ENCODE results near the gene ZDHHC14. TPM values are rescaled to one million over a fixed set of nuclear protein-coding genes. Genes with fewer than 3 reads are reported as not detected.

Gene ZDHHC14
- total RNA-seq, 1 donor from 2014 or later = 9.3 TPM

DNA sequence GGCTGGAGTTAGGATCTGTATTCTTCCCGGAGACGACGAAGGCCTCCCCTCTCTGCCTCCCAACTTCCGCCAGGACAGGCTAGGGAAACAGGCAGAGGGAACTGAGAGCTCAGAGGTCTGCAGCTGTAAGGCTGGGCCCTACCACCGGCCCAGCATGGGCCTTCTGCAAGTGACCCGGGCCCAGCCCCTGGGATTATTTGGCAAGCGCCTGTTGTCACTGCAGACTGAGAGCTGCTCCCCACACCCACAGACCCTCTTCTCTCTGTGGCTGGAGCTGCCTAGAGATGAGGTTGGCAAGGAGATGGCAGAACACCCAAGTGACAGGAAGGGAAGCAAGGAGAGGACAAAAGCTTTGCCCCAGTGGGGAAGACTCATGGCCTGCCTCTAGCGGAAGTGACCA lies 212.6 kb downstream of the ZDHHC14 start:
- H3K4me3 ChIP-seq = no peak overlapping the region
- DNase-seq (no peak), ATAC-seq (no peak)
- no peaks in the 10 kb centered on the region for H3K27me3 ChIP-seq (ENCODE audit: low read depth)
- H3K4me1 ChIP-seq = peaks cover 18% of the 10 kb centered on the region
- no peak overlapping the region for H3K27ac ChIP-seq
- H3K36me3 ChIP-seq = no peaks in the 10 kb centered on the region
- no peaks in the 10 kb centered on the region for H3K9me3 ChIP-seq
- intact Hi-C loops (cut with DNase I) = no loop called here
- no peak for TF ChIP-seq CTCF (IDR thresholded peaks at IDR 0.05)

- H3K9me3 ChIP-seq = no peaks in the 10 kb centered on the region
- no peaks in the 10 kb centered on the region for H3K36me3 ChIP-seq
- ATAC-seq (no peak), DNase-seq (no peak)
- intact Hi-C loops (cut with DNase I) = no loop called here
- peaks cover 18% of the 10 kb centered on the region for H3K4me1 ChIP-seq
- H3K27me3 ChIP-seq (ENCODE audit: low read depth) = no peaks in the 10 kb centered on the region
- no peak overlapping the region for H3K27ac ChIP-seq
- no peak overlapping the region for H3K4me3 ChIP-seq
- no peak for TF ChIP-seq CTCF (IDR thresholded peaks at IDR 0.05)
Measured at GRCh38 chr6:157594292-157594691, 213.3 kb downstream of the ZDHHC14 start.

DNA sequence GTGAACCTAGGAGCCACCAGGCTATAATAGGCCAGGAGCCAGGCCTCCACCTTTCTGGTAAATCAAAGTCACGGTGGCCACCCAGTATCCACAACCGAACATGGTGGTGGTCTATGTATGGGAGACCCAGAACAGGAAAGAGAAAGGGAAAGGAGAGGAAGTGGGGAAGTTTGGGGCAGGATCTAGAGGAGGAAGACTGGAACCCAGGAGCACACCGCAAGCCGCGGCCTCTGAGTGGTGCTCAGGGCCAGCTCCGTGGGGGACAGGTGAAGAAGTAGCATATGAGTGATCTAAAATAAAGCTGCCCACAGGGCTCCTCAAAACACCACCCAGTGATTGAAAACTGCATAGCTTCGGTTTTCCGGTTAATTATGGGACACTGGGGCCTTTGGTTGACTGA lies 214.8 kb downstream of the ZDHHC14 start:
- intact Hi-C loops (cut with DNase I) = no loop called here
- DNase-seq = no peak
- no peak overlapping the region for H3K27ac ChIP-seq

DNA sequence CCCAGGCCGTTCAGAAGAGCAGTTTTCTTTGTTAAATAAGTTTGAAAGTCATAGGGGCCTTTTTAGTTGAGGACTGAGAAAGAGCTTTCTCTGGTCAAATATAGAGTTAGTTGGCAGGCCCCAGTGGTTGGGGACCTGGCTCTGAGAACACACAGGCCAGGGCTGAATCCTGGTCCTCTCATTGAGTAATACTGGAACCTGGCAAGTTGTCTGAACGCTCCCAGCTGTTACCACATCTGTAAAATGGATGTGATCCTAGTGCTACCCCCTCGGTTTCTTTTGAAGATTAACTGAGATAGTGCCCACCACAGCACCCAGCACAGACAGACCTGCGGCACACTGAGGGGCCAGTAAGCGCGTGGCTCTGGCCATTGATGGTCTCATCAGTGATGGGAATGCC lies 215.5 kb downstream of the ZDHHC14 start:
- H3K9me3 ChIP-seq = no peaks in the 10 kb centered on the region
- TF ChIP-seq CTCF (IDR thresholded peaks at IDR 0.05) = no peak
- DNase-seq = no peak
- H3K27ac ChIP-seq = no peak overlapping the region
- H3K4me1 ChIP-seq = peaks cover 18% of the 10 kb centered on the region
- no peaks in the 10 kb centered on the region for H3K27me3 ChIP-seq (ENCODE audit: low read depth)
- H3K36me3 ChIP-seq = no peaks in the 10 kb centered on the region
- intact Hi-C loops (cut with DNase I) = no loop called here
- peak in 1 of 2 donors; percentile 11 for ATAC-seq
- H3K4me3 ChIP-seq = no peak overlapping the region

More for the DNA sequence above, 214.8 kb downstream of the ZDHHC14 start:
- no peak overlapping the region for H3K4me3 ChIP-seq
- no peak for ATAC-seq
- no peaks in the 10 kb centered on the region for H3K36me3 ChIP-seq
- no peaks in the 10 kb centered on the region for H3K27me3 ChIP-seq (ENCODE audit: low read depth)
- peaks cover 18% of the 10 kb centered on the region for H3K4me1 ChIP-seq
- no peak for TF ChIP-seq CTCF (IDR thresholded peaks at IDR 0.05)
- H3K9me3 ChIP-seq = no peaks in the 10 kb centered on the region

- H3K27me3 ChIP-seq (ENCODE audit: low read depth) = no peaks in the 10 kb centered on the region
- no peak overlapping the region for H3K27ac ChIP-seq
- no peaks in the 10 kb centered on the region for H3K36me3 ChIP-seq
- ATAC-seq (no peak), DNase-seq (no peak)
- no peaks in the 10 kb centered on the region for H3K9me3 ChIP-seq
- peaks cover 18% of the 10 kb centered on the region for H3K4me1 ChIP-seq
- intact Hi-C loops (cut with DNase I) = no loop called here
- no peak overlapping the region for H3K4me3 ChIP-seq
- no peak for TF ChIP-seq CTCF (IDR thresholded peaks at IDR 0.05)
Measured at GRCh38 chr6:157596886-157597285, 215.9 kb downstream of the ZDHHC14 start.
